Measurements from ENCODE around the gene MCUR1.
A peak's percentile ranks its signal among the peaks of the same experiment; 100 is the strongest.
"Not testable (repeated sequence)": the region's sequence is repeated elsewhere in the genome, so short reads cannot be mapped to it uniquely, and the experiment has no call there.

MCUR1 gene

GRCh38 chr6:13814176-13814937, at the start of gene MCUR1:
Gene MCUR1 (minus strand): TSS chr6:13814557. CDS start chr6:13814429, 128 bp downstream.
- peak; percentile 77 for DNase-seq (ENCODE audit: low spot score)

DNA sequence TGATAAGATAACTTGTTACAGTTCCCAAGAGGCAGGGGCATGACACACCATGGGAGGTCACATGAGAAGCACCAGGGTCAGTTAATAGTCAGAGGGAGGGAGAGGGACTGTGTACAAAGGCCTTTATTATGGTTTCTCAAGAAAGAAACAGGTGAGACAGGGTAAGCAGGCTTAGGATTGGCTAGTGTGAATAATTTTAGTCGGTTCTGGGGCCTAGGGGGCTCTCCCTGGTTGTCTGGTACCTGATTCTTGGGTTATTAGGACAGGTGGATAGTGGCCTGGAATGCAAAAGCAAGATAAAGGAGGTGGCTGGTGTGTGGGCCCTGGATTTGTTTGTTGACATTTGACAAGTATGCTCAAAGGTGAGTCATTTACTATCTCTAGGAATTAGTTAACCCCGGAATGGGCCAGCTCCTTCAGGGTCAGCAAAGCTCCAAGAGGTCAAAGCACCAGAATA, 49.4 kb upstream of the MCUR1 start:
- DNase-seq (ENCODE audit: low spot score) = no peak

DNA sequence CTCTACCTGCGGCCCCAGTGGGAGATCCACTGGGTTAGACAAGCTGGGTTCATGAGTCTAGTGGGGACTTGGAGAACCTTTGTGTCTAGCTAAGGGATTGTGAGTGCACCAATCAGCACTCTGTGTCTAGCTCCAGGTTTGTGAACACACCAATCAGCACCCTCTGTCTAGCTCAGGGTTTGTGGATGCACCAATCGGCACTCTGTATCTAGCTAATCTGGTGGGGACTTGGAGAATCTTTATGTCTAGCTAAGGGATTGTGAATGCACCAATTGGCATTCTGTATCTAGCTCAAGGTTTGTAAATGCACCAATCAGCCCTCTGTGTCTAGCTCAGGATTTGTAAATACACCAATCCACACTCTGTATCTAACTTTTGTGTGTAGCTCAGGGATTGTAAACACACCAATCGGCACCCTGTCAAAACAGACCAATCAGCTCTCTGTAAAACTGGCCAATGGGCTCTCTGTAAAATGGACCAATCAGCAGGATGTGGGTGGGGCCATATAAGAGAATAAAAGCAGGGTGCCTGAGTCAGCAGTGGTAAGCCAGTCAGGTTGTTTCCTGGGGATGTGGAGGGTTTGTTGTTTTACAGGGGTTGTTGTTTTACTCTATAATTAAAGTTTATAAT, 46.3 kb upstream of the MCUR1 start:
- not testable (repeated sequence) for DNase-seq (ENCODE audit: low spot score)

GRCh38 chr6:13859871-13860555, 45.7 kb upstream of the MCUR1 start:
- no peak for DNase-seq (ENCODE audit: low spot score)

- no peak for DNase-seq (ENCODE audit: low spot score)
Measured at GRCh38 chr6:13854716-13855250, 40.4 kb upstream of the MCUR1 start.

DNA sequence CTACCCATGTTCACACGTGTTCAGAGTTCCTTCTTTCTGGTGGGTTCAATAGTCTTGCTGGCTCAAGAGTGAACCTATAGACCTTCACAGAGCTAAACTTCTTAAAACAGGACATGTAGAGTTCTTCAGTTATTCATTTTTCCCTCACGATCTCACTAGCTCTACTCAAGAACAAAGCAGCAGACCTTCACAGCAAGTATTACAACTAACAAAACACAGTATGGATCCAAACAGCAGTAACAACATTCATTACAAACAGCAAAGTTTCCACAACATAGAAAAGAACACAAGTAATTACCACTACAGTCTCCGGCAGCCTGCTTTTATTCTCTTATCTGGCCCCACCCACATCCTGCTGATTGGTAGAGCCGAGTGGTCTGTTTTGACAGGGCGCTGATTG, 39.5 kb upstream of the MCUR1 start:
- no peak for DNase-seq (ENCODE audit: low spot score)

- DNase-seq (ENCODE audit: low spot score) = no peak
Measured at GRCh38 chr6:13851803-13852202, 37.4 kb upstream of the MCUR1 start.

DNA sequence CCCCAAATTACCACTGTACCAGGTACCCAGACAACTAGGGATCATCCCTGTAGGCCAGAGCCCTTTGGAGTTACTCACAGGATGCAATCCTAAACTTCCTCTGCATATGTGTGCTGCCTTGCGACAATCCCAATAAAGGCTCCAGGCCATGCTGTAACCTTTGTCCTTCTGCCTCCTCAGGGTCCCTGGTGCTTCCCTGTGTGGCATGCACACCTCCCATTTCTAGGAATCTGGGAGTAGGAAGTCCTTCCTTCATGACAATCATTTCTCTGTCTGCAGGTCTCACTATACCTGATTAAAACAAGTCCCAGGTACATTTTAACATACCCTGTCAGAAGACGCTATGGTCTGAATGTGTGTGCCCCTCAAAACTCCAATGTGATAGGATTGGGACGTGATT, 37.0 kb upstream of the MCUR1 start:
- no peak for DNase-seq (ENCODE audit: low spot score)

GRCh38 chr6:13850690-13851089, 36.3 kb upstream of the MCUR1 start:
- DNase-seq (ENCODE audit: low spot score) = not testable (repeated sequence)

DNA sequence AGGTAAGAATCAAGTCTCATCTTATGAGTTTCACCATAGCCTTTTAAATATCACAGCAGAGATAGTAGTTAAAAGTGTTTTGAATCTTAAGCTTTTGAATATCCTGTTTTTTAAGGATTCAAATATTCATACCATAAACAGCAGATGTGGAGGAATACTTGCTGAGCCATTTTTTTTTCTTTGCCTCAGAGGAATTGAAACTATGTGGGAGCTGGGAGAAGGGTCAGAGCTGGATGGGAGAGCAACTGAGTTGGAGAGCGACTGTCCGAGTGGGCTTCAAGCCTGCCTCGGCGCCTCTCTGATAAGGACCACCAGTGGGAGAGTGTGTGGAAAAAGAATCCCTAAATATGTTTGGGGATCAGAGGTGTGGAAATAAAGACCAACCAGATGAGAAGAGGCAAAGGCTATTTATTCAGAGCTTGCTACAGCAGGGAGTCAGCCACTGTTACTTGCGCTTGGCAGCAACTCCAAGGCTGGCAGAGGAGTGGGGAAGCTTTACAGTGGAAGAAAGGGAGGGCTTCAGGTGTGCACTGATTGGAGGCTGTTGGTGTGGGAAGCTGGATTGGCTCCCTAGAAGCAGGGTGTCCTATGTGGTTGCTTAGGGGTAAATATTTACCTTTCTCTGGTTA, 34.3 kb upstream of the MCUR1 start:
- DNase-seq (ENCODE audit: low spot score) = no peak

GRCh38 chr6:13847326-13848050, 33.1 kb upstream of the MCUR1 start:
- no peak for DNase-seq (ENCODE audit: low spot score)

- no peak for DNase-seq (ENCODE audit: low spot score)
Measured at GRCh38 chr6:13846841-13847240, 32.5 kb upstream of the MCUR1 start.

DNA sequence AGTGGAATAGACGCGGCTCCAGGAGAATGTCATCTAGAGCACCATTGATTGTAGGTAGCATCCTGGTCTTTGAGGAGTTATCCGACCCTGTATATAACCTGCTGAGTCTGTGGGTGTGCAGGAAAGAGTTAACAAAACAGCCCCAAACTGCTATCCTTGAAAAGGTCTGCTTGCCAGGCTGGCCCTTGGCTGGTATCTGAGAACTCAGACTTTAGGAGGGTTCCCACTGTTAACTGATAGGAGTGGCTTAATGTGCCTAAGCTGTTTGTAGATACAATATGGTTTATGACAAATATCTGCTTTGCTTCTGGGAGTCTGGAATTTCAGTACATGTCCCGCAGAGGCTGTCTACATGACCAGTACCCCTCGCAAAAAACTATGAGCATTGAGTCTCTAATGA, 27.6 kb upstream of the MCUR1 start:
- no peak for DNase-seq (ENCODE audit: low spot score)

DNA sequence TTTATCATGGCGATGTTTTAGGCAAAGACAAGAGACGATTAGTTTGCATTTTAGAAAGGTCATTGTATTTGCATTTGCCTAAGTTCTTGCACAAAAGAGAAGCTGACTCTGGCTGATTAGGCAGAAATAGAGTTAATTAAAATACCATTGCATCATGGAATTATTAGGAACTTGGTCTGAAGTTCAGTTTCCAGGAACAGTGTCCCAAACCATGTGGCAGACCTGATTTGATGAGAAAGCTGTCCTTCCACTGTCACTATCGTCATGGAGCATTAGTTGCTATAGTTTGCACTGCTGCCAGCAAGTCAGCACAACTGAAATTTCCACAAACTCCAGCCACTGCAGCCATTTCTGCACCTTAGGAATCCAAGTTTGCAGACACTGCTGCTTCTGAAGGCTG, 24.3 kb upstream of the MCUR1 start:
- no peak for DNase-seq (ENCODE audit: low spot score)

- DNase-seq (ENCODE audit: low spot score) = no peak
Measured at GRCh38 chr6:13836170-13836569, 21.8 kb upstream of the MCUR1 start.

GRCh38 chr6:13834790-13835189, 20.4 kb upstream of the MCUR1 start:
- DNase-seq (ENCODE audit: low spot score) = no peak

DNA sequence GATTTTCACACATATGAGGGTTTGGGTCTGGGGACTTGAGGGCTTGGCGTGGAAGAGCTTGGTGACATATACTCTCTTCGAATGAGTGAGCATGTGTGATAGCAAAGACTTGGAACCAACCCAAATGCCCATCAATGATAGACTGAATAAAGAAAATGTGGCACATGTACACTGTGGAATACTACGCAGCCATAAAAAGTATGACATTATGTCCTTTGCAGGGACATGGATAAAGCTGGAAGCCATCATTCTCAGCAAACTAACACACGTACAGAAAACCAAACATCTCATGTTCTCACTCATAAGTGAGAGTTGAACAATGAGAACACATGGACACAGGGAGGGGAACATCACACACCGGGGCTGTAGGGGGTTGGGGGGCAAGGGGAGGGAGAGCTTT, 19.7 kb upstream of the MCUR1 start:
- DNase-seq (ENCODE audit: low spot score) = not testable (repeated sequence)

DNA sequence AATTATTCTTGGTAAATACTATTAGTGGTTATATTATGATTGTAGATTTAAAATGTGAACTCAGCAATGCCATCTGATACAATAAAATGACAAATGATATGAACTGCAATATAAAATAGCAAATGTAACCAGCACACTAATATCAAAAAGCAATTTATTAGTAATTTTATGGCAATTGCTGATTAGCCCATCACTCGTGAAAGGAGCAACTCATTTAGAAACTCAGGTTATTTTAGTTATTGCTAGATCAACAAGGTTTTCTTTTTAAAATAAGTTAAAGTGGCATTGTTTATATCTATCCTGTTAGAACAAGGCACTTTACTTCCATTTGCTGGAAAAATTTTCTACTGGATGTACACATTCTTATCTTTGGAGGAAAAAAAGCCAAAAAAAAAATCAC, 18.4 kb upstream of the MCUR1 start:
- no peak for DNase-seq (ENCODE audit: low spot score)

GRCh38 chr6:13831615-13832014, 17.3 kb upstream of the MCUR1 start:
- no peak for DNase-seq (ENCODE audit: low spot score)

DNA sequence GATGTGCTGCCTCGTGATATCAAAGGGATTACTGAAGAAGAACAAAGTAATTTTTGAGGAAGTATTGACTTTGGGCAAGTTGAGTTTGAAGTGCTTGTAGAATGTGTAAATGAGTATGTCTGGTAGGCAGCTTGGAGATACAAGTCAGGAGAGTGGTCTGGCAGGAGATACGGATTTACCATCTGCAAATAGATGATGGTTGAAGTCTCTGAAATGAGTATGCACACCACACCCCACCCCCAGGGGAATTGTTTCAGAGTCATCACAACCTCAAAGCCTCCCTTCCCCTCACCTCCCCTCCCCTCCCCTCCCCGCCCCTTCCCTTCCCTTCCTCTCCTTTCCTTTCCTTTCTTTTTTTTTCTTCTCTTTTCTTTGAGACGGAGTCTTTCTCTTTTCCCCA, 16.4 kb upstream of the MCUR1 start:
- no peak for DNase-seq (ENCODE audit: low spot score)

- not testable (repeated sequence) for DNase-seq (ENCODE audit: low spot score)
Measured at GRCh38 chr6:13829419-13829818, 15.1 kb upstream of the MCUR1 start.

Data from CD4-positive, alpha-beta T cell treated with Interleukin-15 for 4 hours (primary cell).